Fibroblast of lung (primary cell): ENCODE results near the gene KRT78. TPM values are rescaled to one million over a fixed set of nuclear protein-coding genes. Genes with fewer than 3 reads are reported as not detected.

Experiments used
- DNase-seq, 2 donors: peaks; one replicate each; pipeline versions ENCODE4 v3.0.0 to v3.0.0-alpha.2; 2010; ENCODE audit warnings: low read depth in 2 of 2
- H2AFZ ChIP-seq: 2 replicates; pipeline ENCODE4 v1.5.1; 2012; ENCODE audit warnings: low read length, control low read depth, inconsistent platforms
- H3K27ac ChIP-seq: 2 replicates; pipeline ENCODE4 v1.5.1; 2011; ENCODE audit warnings: low read length, control low read depth; ENCODE audit not compliant: insufficient read depth
- H3K27me3 ChIP-seq: 2 replicates; pipeline ENCODE4 v1.5.1; 2011; ENCODE audit warnings: mild to moderate bottlenecking, low read length; ENCODE audit not compliant: control insufficient read depth, insufficient read depth
- H3K36me3 ChIP-seq: 2 replicates; pipeline ENCODE4 v1.5.1; 2011; ENCODE audit warnings: low read length; ENCODE audit not compliant: control insufficient read depth, insufficient read depth
- H3K4me1 ChIP-seq: 2 replicates; pipeline ENCODE4 v1.5.1; 2011; ENCODE audit warnings: low read length; ENCODE audit not compliant: control insufficient read depth, insufficient read depth; ENCODE audit errors: extremely low read depth
- H3K4me2 ChIP-seq: 2 replicates; pipeline ENCODE4 v1.5.1; 2011; ENCODE audit warnings: low read length, control low read depth; ENCODE audit not compliant: insufficient read depth; ENCODE audit errors: extremely low read depth
- H3K4me3 ChIP-seq, 4 experiments: fragments of 200-600 bp in 1 of 4; sonication (generic) in 1 of 4; replicated peaks in 1 of 4; 2 replicates each; pipeline ENCODE4 v1.5.1; 2011 to 2016; ENCODE audit warnings: low read length in 4 of 4, low read depth in 3 of 4, mild to moderate bottlenecking in 3 of 4, control low read depth in 2 of 4, inconsistent platforms in 1 of 4, mixed read lengths in 1 of 4; ENCODE audit not compliant: insufficient read depth in 1 of 4; ENCODE audit errors: control extremely low read depth in 1 of 4
- H3K79me2 ChIP-seq: 2 replicates; pipeline ENCODE4 v1.5.1; 2012; ENCODE audit warnings: mild to moderate bottlenecking, low read length, inconsistent platforms; ENCODE audit not compliant: control insufficient read depth, insufficient read depth
- H3K9ac ChIP-seq: 2 replicates; pipeline ENCODE4 v1.5.1; 2011; ENCODE audit warnings: mild to moderate bottlenecking, low read length, control low read depth; ENCODE audit not compliant: insufficient read depth
- H3K9me3 ChIP-seq: 2 replicates; pipeline ENCODE4 v1.5.1; 2012; ENCODE audit warnings: low read depth, low read length; ENCODE audit not compliant: control insufficient read depth, insufficient read depth
- H4K20me1 ChIP-seq: 2 replicates; pipeline ENCODE4 v1.5.1; 2011; ENCODE audit warnings: low read length; ENCODE audit not compliant: control insufficient read depth, insufficient read depth; ENCODE audit errors: extremely low read depth
- EZH2 ChIP-seq: IDR thresholded peaks from 2 replicates; pipeline ENCODE4 v1.5.1; 2012; ENCODE audit warnings: low read length, control low read depth, mild to moderate bottlenecking; ENCODE audit errors: missing control alignments
- polyA plus RNA-seq, 2 donors: library from polyadenylated mRNA; depleted of rRNA in 1 of 2; stranded (reverse) in 1 of 2; unstranded in 1 of 2; fragments of >200 nt; gene quantifications; 2 replicates each; pipeline ENCODE4 v1.2.1, GENCODE V29; 2011 to 2012; ENCODE audit warnings: missing spikeins in 1 of 2
- total RNA-seq: library from RNA; depleted of rRNA; stranded (reverse); fragments of >200 nt; gene quantifications from 2 replicates; pipeline ENCODE4 v1.2.1, GENCODE V29; 2014
- TF ChIP-seq, protein P1 (sequence below), 2 donors: IDR thresholded peaks in 1 of 2; conservative IDR thresholded peaks in 1 of 2; 1 replicate in 1 of 2; 2 replicates in 1 of 2; pipeline ENCODE4 v1.5.1; 2011 to 2012; ENCODE audit warnings: low read length in 2 of 2, control low read depth in 1 of 2, inconsistent platforms in 1 of 2, low read depth in 1 of 2, mild to moderate bottlenecking in 1 of 2

KRT78 gene
- total and polyA plus RNA-seq, 2 donors (not counting 1 experiment from before 2014, with no cell fraction given), result not detected

DNA sequence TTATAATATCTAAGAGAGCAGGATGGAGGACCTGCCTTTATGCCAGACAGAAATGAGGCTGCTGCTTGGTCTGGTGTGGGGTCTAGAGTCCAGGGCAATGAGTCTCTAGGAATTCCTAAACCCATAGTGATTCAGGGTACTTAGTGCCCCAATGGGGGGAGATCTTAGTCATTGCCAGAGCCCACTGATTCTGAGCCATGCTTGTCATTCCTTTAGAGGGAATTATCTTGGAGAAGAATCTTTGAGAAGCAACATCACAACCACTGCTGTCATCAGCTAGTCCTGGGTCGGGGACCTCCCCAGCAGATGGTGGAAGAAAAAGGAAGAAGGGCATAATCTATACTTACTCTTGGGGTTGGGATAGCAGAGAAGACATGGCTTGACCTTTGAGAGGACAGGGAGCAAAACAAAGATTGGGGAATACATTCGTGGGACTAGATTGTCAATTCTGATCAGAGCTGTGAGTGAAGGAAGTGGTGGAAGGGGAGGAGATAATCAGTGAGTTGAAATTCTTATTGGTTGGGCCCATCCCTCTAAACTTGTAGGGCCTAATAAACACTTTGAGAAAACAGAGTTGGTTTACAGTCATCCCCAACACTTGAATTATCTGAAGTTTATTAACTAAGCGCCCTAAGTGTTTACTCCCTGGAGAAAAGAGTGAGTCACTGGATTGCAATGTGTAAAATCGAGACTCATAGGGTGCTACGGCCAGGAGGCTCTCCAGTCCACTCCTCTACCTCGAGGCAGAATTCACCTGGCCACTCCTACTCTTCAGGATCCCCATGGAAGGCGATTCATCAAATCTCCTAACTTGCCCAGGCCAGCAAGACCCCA, 49.9 kb downstream of the KRT78 start:
- H3K4me3 ChIP-seq, result no peak overlapping the region
- no peak overlapping the region for H3K4me2 ChIP-seq
- H3K27ac ChIP-seq, result no peak overlapping the region
- H3K9me3 ChIP-seq, result no peaks in the 10 kb centered on the region
- no peak overlapping the region for H2AFZ ChIP-seq
- H3K9ac ChIP-seq, result no peak overlapping the region
- no peaks in the 10 kb centered on the region for H3K4me1 ChIP-seq
- H4K20me1 ChIP-seq, result no peaks in the 10 kb centered on the region
- TF ChIP-seq EZH2, result no peak
- TF ChIP-seq, protein P1, sequence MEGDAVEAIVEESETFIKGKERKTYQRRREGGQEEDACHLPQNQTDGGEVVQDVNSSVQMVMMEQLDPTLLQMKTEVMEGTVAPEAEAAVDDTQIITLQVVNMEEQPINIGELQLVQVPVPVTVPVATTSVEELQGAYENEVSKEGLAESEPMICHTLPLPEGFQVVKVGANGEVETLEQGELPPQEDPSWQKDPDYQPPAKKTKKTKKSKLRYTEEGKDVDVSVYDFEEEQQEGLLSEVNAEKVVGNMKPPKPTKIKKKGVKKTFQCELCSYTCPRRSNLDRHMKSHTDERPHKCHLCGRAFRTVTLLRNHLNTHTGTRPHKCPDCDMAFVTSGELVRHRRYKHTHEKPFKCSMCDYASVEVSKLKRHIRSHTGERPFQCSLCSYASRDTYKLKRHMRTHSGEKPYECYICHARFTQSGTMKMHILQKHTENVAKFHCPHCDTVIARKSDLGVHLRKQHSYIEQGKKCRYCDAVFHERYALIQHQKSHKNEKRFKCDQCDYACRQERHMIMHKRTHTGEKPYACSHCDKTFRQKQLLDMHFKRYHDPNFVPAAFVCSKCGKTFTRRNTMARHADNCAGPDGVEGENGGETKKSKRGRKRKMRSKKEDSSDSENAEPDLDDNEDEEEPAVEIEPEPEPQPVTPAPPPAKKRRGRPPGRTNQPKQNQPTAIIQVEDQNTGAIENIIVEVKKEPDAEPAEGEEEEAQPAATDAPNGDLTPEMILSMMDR (conservative IDR thresholded peaks at IDR 0.05 in 1 of 2, IDR thresholded peaks at IDR 0.05 in 1 of 2; ENCODE audit: low read depth in 1 of 2, low read length in 2 of 2), result no peak
- H3K27me3 ChIP-seq, result no peaks in the 10 kb centered on the region
- peak in 1 of 2 donors; percentile 63 for DNase-seq
- no peaks in the 10 kb centered on the region for H3K36me3 ChIP-seq
- no peaks in the 10 kb centered on the region for H3K79me2 ChIP-seq

- no peaks in the 10 kb centered on the region for H4K20me1 ChIP-seq
- H3K4me3 ChIP-seq, result no peak overlapping the region
- H3K9me3 ChIP-seq, result no peaks in the 10 kb centered on the region
- no peak overlapping the region for H3K9ac ChIP-seq
- no peak overlapping the region for H3K4me2 ChIP-seq
- no peak overlapping the region for H3K27ac ChIP-seq
- TF ChIP-seq EZH2, result no peak
- TF ChIP-seq, protein P1 (conservative IDR thresholded peaks at IDR 0.05 in 1 of 2, IDR thresholded peaks at IDR 0.05 in 1 of 2; ENCODE audit: low read depth in 1 of 2, low read length in 2 of 2), result no peak
- no peaks in the 10 kb centered on the region for H3K36me3 ChIP-seq
- H3K4me1 ChIP-seq, result no peaks in the 10 kb centered on the region
- peak in 1 of 2 donors; percentile 79 for DNase-seq
- no peaks in the 10 kb centered on the region for H3K79me2 ChIP-seq
- H3K27me3 ChIP-seq, result no peaks in the 10 kb centered on the region
- H2AFZ ChIP-seq, result no peak overlapping the region
These were observed 50.7 kb downstream of the KRT78 start for GRCh38 chr12:52798003-52798670.

GRCh38 chr12:52797529-52797894, 51.3 kb downstream of the KRT78 start:
- DNase-seq, result no peak
- no peaks in the 10 kb centered on the region for H4K20me1 ChIP-seq
- H3K79me2 ChIP-seq, result no peaks in the 10 kb centered on the region
- no peak overlapping the region for H2AFZ ChIP-seq
- H3K27me3 ChIP-seq, result no peaks in the 10 kb centered on the region
- H3K4me3 ChIP-seq, result no peak overlapping the region
- H3K4me2 ChIP-seq, result no peak overlapping the region
- H3K9me3 ChIP-seq, result no peaks in the 10 kb centered on the region
- TF ChIP-seq, protein P1 (conservative IDR thresholded peaks at IDR 0.05 in 1 of 2, IDR thresholded peaks at IDR 0.05 in 1 of 2; ENCODE audit: low read depth in 1 of 2, low read length in 2 of 2), result no peak
- no peak for TF ChIP-seq EZH2
- H3K4me1 ChIP-seq, result no peaks in the 10 kb centered on the region
- H3K9ac ChIP-seq, result no peak overlapping the region
- no peak overlapping the region for H3K27ac ChIP-seq
- no peaks in the 10 kb centered on the region for H3K36me3 ChIP-seq
